ENCODE data around the gene ARHGEF37.

DNA sequence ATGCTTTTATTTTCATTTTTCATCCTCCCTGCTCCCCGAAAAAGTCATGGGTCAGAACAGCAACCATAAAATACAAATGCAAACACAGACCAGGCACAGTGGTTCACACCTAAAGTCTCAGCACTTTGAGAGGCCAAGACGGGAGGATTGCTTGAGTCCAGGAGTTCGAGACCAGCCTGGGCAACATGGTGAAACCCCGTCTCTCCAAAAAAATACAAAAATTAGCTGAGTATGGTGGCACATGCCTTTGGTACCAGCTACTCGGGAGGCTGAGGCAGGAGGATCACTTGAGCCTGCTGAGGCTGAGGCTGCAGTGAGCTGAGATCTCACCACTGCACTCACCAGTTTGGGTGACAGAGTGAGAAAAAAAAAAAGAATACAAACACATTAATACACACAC, 60.3 kb downstream of the ARHGEF37 start:
- TF ChIP-seq FOXK2 (IDR thresholded peaks at IDR 0.05) (no peak), SP1 (IDR thresholded peaks at IDR 0.05) (no peak), TARDBP (IDR thresholded peaks at IDR 0.05) (no peak), FOXM1 (IDR thresholded peaks at IDR 0.05; ENCODE audit: borderline replicate concordance) (no peak)
